Endometrial microvascular endothelial cells (primary cell): ENCODE measurements around the gene TARDBP. TPM values are rescaled to one million over a fixed set of nuclear protein-coding genes. Genes with fewer than 3 reads are reported as not detected.

ENCODE experiments used
- in situ Hi-C: cut with HindIII; loops from 2 replicates; pipeline ENCODE4 v1.10.0; 2017; ENCODE audit warnings: low sequenced_read_pairs, low pct_unique_long_range_greater_than_20kb; ENCODE audit errors: inconsistent ontology term
- total RNA-seq: library from RNA; depleted of rRNA; stranded (reverse); fragments of >200 nt; gene quantifications from one replicate; pipeline ENCODE4 v1.2.3, GENCODE V29; 2015; ENCODE audit errors: inconsistent ontology term

The TARDBP gene
- total RNA-seq = 114 TPM

DNA sequence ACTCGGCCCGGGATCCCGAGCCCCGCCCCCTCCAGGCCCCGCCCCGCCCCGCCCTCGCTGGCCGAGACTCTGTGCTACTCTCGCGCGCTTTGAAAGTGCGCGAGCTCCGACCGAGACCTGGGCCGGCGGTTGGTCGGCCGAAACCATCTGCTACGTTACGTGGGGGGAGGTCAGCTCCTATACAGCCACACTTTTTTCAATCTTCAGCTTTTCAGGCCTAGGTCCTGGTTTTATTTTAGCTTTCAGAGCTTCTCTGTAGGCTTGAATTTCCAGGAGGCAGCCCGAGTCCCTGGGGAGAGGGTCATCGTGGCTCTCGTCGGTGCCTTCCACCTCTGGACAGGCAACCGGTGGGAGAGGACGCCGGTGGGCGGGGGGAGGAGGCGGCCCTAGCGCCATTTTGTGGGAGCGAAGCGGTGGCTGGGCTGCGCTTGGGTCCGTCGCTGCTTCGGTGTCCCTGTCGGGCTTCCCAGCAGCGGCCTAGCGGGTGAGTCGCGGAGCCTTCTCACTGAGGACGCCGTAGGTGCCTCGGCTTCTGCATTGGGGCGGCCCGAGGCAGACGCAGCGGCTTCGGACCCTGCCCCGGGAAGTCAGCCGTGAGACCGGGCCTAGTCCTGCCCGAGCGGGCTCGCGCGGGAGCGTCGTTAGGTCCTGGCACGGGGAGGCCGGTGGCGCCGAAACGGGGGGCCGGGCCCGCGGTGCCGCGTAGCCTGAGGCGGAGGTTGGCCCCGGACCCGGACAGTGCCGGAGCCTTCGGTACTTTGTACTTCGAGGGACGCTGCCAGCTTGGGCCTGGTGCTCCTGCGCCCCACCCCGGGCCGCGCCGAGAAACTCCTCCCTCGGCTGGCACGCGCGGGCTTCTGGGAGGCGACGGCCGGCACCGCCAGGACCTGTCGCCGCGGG lies at the start of gene TARDBP:
Gene TARDBP, plus strand, starts transcription at position 395 of the 900 bp plus-strand sequence. CDS start 1,074 bp downstream, outside the sequence.
- in situ Hi-C loops = no loop called here

DNA sequence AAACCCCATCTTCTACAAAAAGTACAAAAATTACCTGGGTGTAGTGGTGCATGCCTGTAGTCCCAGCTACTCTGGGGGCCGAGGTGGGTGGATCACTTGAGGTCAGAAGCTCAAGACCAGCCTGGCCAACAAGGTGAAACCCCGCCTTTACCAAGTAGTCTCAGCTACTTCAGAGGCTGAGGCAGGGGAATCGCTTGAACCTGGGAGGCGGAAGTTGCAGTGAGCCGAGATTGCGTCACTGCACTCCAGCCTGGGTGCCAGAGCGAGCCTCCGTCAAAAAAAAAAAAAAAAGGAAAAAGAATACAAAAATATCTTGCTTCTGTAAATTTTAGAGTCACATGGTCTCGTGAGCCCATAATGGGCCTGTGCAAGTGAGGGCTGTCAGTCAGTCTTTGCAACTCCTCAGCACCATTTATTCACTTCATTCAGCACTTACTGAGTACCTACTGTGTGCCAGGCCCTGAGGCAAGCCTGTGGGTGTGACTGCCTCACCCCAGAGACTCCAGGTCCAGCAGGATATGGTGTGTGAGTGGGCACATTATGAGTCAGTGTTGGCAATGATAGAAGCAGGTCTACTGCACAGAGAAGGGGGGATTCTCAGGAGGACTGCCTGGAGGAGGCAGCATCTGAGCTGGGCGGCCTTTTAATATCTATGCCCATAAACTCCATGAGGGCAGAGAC lies 46.8 kb upstream of the TARDBP start:
- in situ Hi-C loops = no loop called here

DNA sequence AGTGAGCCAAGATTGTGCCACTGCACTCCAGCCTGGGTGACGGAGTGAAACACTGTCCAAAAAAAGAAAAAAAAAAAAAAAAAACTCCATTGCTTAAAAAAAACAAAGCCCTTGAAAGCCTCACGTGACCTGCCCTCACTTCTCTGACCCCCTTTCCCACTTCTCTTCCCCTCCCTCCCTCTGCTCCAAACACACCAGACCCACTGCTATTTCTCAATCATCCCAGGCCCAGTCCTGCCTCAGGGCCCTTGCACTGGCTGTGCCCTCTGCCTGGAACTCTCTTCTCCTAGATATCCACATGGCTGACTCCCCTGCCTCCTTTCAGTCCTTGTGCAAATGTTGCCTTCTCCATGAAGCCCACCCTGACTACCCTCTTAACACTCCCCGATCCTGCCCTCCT lies 45.4 kb upstream of the TARDBP start:
- in situ Hi-C loops = no loop called here

DNA sequence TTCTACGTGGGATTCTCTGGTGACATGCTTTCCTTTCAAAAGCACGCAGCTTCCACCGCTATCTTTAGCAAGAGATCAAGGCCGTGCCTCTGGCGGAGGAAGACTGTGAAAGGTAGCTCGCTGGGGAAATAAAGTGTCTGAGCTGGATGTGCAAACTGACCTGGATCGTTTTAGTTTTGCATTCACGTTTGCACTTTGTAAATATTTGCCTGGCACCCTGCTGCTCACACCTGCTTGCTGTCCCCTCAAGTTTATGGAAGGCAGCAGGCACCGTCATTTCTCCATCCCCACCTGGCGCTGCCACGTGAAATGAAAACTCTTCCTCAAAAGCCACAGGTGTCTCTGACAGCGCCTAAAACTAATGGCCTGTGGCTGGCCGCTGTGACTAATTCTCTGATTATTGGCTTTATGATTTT lies 44.0 kb upstream of the TARDBP start:
- in situ Hi-C loops = no loop called here

DNA sequence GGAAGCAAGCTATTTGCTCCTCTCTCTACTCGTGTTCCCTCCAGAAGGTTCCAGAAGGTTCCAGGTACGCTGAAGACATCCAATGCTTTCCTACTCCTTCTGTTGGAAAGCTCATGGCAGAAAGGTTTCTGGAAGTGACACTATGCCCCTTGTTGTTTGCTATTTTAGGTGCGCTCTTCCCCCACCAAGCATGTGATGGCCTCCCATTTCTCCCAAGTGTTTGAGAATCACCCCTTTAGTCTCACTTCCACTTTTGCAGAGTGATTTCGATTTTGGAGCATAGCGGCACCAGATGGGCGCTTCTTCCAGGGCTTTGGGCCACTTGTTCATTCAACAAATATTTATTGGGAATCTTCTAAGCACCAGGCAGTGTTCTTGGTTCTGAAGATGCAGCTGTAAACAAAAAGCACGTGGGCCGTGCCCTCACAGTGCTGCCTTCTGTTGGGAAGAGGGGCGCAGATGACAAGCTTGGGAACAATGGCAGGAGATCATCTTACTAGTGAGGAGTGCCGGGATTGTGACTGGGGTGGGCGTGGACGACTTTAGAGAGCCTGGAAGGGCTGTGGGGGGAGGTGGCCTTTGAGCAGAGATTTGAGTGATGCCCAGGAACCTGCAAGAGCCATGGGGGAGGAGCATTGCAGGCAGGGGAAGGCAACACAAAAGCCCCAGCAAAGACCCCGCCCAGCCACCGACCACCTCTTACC lies 43.0 kb upstream of the TARDBP start:
- in situ Hi-C loops = no loop called here

DNA sequence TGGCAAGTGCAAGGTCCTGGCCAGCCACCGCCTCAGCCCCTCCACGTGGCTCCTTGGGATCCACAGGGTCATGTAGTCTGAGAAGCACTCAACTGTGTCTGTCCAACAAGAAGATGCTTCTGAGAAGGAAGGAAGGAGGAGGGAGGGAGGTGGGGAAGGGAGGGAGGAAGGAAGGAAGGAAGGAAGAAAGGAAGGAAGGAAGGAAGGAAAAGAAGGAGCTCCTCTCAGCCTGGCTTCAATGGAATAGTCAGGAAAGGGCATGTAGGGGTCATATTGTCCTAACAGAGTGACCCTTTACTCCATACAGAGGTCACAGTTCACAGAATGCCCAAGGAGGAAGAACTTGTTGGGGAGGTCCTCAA lies 42.5 kb upstream of the TARDBP start:
- in situ Hi-C loops = no loop called here

DNA sequence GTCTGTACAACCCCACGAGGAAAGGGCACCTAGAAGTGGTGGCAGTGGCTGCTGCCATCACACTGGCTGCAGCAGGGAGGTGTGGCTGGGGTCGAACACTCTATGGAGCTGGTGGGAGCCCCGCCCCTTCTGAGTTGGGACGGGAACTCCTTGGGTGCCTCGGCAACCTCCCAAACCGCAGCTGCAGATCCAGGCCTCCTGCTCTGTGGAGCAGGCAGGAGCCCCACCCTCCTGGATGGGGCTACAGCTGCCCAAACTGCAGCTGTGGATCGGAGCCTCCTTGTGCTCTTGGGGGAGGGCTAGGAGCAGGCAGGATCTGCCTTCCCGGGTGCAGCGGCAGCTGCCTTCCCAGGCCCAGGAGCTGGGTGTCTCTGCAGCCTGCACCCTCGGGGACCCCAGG lies 38.9 kb upstream of the TARDBP start:
- in situ Hi-C loops = no loop called here

DNA sequence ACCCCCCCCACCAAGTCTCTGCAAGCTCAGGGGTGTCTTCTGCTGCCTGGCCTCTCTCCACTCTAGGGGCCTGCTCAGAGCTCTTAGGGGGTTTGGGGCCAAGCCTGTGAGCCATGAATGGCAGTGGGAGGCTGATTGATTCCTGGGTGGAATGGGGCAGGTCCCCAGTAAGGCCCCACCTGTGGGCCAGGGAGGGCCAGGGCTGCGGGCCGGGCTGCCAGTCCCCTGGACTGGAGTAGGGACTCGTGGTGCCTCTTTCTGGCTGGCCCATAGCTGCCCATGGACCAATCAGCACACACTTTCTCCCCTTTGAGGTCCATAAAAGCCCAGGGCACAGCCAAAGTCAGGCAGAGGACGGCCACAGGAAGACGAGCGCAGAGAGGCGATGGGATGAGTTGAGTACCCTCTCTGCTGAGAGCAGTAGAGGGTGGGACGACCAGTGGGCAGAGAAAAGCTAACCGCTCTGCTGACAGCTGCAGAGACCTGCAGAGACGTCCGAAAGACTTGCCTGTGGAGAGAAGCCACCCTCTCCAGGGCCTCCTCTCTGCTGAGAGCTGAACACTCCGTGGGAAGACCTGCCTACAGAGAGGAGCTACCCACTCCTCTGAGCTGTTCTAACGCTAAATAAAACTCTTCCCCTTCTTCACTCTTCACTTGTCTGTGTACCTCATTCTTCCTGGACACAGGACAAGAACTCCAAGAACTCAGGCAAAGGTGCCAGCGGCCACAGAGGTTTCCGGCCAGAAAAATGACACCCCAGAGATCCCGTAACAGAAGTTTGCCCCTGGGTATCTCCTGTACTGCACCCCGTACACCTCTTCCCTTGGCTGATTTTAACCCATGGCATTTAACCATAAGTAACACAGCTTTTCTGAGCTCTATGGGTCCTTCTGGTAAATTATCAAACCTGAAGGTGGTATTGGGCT lies 38.2 kb upstream of the TARDBP start:
- in situ Hi-C loops = no loop called here

DNA sequence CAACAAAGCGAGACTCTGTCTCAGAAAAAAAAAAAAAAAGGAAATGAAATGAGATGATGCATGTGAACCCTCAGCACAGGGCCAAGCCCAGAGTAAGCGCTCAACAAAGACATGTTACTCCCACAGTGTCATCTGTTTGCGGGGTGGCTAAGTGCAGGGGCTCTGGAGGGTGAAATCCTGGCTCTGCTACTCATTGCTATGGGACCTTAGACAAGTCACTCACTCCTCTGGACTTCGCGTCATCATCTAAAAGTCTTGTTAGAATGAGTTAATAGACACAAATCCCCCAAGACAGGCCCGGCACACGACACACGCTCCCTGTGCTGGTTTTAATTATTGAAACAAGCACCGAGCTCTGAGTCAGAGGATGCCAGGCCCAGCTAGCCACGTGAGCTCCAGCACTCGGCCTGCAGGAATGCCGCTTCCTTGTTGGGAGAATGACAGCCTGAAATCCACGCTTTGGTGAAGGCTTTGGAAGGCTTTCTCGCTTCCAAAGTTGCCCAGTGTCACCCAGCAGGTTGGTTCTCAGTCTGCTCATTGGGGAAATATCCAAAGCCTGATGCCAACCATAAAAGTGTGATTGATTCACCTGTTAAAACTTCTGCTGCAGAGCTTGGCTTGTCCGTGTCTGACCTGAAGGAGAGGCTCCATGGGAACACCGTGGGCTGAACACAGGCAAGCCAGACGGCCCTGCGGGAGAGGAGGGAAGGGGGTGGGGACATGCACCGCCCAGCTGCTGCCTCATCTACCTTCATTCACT lies 36.7 kb upstream of the TARDBP start:
- in situ Hi-C loops = no loop called here

DNA sequence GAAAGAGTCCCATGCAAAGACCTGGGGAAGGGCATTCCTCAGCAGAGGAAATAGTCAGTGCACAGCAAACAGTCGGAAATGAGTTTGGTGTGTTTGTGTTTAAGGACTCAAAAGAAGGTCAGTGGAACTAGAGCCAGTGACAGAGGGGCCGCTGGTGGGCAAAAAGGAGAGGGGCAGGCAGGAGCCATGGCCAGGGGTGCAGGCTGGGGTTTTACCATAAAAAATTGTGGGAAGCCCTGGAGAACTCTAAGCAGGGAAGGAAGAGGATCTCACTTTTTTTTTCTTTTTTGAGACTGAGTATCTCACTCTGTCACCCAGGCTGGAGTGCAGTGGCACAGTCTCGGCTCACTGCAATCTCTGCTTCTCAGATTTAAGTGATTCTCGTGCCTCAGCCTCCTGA lies 33.7 kb upstream of the TARDBP start:
- in situ Hi-C loops = no loop called here

DNA sequence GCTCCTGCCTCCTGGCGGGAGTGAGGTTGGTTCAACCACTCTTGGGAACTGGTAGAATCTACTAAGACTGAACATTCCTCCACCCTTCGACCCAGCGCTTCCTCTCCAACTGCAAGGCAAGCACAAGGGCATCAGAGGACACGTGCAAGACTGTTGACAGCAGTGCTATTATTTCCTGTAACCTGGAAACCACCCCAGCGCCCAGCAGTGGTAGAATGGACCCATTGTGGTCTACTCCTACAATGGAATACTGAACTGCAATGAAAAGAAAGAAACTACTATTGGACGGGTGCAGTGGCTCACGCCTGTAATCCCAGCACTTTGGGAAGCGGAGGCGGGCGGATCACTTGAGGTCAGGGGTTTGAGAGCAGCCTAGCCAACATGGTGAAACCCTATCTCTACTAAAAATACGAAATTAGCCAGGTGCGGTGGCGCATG lies 33.0 kb upstream of the TARDBP start:
- in situ Hi-C loops = no loop called here

DNA sequence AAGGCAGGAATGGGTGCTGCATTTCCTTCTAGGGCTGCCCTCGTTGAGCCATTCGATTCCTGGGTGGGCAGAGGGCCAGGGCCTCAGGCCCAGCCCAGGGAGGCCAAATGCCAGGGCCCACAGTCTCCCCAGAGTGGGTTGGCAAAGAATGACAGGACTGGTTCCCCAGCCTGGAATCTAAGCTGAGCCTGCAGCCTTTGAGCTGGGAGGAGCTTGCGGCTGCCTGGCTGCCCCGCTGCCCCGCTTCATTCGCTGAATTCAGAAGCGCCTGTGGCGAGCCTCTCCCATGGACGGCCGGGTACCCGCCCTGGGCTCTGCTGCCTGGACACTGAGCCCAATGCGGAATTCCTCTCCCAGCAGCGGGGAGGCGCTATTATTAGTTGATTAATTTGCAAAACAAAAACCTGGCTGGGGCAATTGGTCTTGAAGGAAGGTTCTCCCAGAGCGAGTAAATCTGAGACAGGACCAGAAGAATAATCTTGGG lies 32.3 kb upstream of the TARDBP start:
- in situ Hi-C loops = no loop called here

DNA sequence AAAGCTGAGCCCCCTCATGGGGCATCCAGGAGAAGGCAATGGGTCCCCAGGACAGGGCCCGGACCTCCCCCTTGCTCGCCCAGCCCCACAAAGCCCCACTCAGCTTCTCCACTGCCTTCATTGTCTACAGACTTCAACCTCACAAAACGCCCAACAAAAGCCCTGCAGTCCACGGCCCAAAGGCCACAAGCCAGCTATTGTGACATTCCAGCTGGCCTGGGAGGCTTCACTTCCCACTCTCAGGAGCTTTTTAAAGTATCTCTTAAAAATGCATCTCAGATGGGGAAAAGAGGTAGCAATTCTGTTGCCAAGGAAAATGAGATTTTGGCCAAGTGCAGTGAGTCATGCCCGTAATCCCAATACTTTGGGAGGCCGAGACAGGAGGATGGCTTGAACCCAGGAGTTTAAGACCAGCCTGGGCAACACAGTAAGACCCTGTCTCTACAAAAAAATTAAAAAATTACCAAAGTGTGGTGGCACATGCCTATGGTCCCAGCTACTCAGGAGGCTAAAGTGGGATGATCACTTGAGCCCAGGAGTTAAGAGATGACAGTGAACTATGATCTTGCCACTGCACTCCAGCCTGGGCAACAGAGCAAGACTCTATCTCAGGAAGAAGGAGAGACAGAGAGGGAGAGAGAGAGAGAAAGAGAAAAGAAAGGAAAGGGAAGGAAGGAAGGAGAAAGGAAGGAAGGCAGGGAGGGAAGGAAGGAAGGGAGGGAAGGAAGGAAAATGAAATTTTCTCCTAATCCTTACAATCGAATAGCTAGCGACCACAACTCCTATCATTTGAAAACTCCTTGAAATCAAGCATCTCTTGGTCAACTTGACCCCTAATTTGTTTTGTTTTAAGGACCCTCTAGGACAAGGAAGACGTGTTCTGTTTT lies 31.4 kb upstream of the TARDBP start:
- in situ Hi-C loops = no loop called here

DNA sequence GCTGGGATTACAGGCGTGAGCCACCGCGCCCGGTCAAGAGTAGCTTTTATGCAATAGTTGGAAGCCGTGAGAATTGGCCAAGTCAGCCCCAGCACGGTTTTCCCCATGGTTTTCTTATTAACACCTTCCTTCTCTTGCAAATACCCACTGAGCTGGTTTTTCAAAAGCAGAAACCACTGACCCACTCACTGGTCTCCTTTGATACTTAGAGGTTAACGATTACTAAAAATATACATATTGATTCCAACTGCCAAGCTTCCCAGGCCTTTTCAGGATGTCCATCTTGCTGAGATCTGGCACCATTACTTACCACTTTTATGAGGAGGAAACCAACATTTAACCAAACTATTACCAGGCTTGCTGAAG lies 25.9 kb upstream of the TARDBP start:
- in situ Hi-C loops = no loop called here

DNA sequence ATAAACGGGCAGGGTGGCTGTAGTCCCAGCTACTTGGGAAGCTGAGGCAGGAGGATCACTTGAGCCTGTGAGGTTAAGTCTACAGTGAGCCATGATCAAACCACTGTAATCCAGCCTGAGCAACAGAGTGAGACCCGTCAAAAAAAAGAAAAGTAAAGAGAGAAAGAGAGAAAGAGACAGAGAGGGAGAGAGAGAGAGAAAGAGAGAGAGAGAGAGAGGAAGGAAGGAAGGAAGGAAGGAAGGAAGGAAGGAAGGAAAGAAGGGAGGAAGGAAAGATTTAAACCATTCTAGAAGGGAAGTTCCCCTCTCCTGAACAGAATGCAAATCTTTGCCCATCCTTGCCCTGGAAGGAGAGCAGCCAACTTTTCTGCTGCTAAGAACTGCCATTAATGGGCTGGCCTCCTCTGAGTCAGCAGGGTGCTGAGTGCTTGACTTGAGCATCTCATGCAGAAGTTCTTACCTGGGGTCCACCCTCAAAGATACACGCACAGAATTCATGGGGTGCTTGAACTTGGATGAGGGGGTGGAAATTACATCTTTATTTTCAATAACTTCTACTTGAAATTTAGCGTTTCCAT lies 24.5 kb upstream of the TARDBP start:
- in situ Hi-C loops = no loop called here

DNA sequence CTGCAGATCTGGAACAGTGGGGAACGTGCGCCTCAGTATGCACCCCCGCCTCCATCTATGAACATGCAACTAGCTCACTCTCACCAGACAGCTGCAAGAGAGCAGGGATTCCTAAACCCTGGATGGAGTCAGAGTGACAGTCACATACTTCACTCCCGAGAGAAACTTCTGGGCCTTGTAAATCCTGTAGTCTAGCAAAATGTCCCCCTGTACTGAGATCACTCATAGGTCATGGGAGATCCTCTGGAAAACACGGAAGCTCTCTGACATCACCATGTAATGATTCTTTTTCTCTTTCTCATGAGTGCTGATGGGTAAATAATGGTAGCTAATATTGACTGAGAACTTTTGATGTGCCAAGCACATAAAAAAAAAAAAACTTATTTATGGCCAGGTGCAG lies 23.4 kb upstream of the TARDBP start:
- in situ Hi-C loops = no loop called here
